Left lung (tissue), 10 donors: ENCODE measurements around the gene CHST4. TPM values are rescaled to one million over a fixed set of nuclear protein-coding genes. Genes with fewer than 3 reads are reported as not detected.
"Not testable (repeated sequence)": the region's sequence is repeated elsewhere in the genome, so short reads cannot be mapped to it uniquely, and the experiment has no call there.

Experiments
- ATAC-seq: fragments of 200-7000 bp; cut with Tn5 transposase; one replicate; pipeline ENCODE4 v1.9.1; 2020; ENCODE audit warnings: moderate library complexity
- DNase-seq, 4 donors: peaks; one replicate each; pipeline ENCODE4 v3.0.0-alpha.2; 2013 to 2020
- H3K27ac ChIP-seq, 2 donors: fragments of 200-600 bp; sonication (generic) in 1 of 2; one replicate each; pipeline versions ENCODE4 v1.5.0 to v1.8.0; 2020 to 2021
- H3K27me3 ChIP-seq, 2 donors: fragments of 200-600 bp; sonication (generic) in 1 of 2; one replicate each; pipeline versions ENCODE4 v1.5.0 to v1.8.0; 2020 to 2021
- H3K36me3 ChIP-seq, 2 donors: fragments of 200-600 bp; sonication (generic) in 1 of 2; one replicate each; pipeline versions ENCODE4 v1.5.0 to v1.8.0; 2020 to 2021
- H3K4me1 ChIP-seq, 2 donors: fragments of 200-600 bp; one replicate each; pipeline ENCODE4 v1.8.0; 2021
- H3K4me3 ChIP-seq, 2 donors: fragments of 200-600 bp; sonication (generic) in 1 of 2; one replicate each; pipeline versions ENCODE4 v1.5.0 to v1.8.0; 2020 to 2021; ENCODE audit warnings: mild to moderate bottlenecking in 1 of 2
- H3K9me3 ChIP-seq, 2 donors: fragments of 200-600 bp; sonication (generic) in 1 of 2; one replicate each; pipeline versions ENCODE4 v1.5.0 to v1.8.0; 2020 to 2021
- intact Hi-C, 2 donors: fragments of 100-400 bp; cut with DNase I; formaldehyde crosslinking; loops; one replicate each; pipeline versions ENCODE4 v1.11.2 to v1.14.2; 2022
- polyA plus RNA-seq, 6 donors: library from polyadenylated mRNA; unstranded; fragments of 120-200 nt; gene quantifications; one replicate each; pipeline ENCODE4 v1.2.1, GENCODE V29; 2013; ENCODE audit not compliant: insufficient read length in 6 of 6
- total RNA-seq, 2 donors: library from RNA; stranded (reverse); fragmentation: NEBNext Ultra II Directional; extraction: Animal tissue kit (Norgen Biotek cat#: 25700); gene quantifications; one replicate each; pipeline ENCODE4 v1.2.1, GENCODE V29; 2021
- TF ChIP-seq, protein P1 (sequence below), 2 donors: fragments of 200-600 bp; sonication (generic) in 1 of 2; IDR thresholded peaks; one replicate each; pipeline versions ENCODE4 v1.5.0 to v1.8.0; 2021; ENCODE audit warnings: antibody characterized with exemption in 2 of 2
- donor health status: DM: no; HTN: yes; CAD: no.
- donor health status: DM: no; HTN: no; CAD: no.

CHST4 gene
- total and polyA plus RNA-seq, 8 donors, result 0.07 to 0.26 (median 0.12) TPM; not detected in 3

DNA sequence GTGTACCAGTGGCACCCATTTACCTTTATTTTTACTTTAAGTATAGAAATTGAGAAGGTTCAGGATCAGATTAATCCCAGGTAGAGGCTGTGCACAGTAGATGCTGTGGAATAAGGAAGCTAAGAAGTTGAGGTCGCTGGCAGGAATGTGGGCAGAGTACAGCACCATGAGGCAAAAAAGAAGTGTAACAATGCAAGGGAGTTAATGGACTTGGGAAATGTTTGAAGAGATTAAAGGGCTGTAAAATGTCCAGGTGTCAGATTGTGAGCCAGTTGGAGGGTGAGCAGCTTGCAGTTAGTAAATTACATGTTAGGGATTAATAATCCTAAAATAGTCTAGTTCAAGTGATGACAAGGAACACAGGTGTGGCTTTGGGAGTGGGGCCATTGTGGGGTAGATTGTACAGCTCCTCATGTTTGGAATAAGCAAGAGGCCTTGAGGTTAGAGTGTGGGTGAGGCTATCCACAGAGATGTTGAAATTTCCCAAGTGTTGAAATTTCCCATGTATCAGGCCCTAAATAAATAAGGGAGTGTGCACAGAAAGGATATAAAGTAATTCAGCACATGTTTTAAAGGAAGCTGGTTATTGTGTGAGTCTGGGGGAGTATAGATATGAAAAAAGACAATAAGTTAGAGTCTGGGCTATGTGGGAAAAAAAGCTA is 29.1 kb downstream of the CHST4 start:
- DNase-seq (peak in 1 of 4 donors; percentile 47), ATAC-seq (peak; percentile 96)
- intact Hi-C loops, result no loop called here

DNA sequence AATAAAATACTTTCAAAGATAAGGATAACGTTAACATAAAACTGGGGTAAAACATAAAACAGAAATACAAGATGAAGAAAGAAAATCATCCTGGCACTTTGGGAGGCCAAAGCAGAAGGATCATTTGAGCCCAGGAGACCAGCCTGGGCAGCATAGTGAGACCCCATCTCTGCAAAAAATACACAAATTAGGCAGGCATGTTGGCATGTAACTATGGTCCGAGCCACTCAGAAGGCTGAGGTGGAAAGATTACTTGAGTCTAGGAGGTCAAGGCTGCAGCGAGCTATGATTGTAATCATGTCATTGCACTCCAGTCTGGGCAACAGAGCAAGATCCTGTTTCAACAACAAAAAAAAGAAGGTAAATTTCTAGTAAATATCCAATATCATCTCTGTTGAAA is 31.1 kb downstream of the CHST4 start:
- H3K4me1 ChIP-seq, result peaks cover 0 to 4% of the 10 kb centered on the region in 2 donors
- ATAC-seq, result no peak
- H3K4me3 ChIP-seq, result no peak overlapping the region
- no peaks in the 10 kb centered on the region for H3K36me3 ChIP-seq
- no peaks in the 10 kb centered on the region for H3K27me3 ChIP-seq
- H3K9me3 ChIP-seq, result peaks cover 0 to 15% of the 10 kb centered on the region in 2 donors
- no peak for DNase-seq
- intact Hi-C loops, result no loop called here
- no peak overlapping the region for H3K27ac ChIP-seq
- TF ChIP-seq, protein P1, sequence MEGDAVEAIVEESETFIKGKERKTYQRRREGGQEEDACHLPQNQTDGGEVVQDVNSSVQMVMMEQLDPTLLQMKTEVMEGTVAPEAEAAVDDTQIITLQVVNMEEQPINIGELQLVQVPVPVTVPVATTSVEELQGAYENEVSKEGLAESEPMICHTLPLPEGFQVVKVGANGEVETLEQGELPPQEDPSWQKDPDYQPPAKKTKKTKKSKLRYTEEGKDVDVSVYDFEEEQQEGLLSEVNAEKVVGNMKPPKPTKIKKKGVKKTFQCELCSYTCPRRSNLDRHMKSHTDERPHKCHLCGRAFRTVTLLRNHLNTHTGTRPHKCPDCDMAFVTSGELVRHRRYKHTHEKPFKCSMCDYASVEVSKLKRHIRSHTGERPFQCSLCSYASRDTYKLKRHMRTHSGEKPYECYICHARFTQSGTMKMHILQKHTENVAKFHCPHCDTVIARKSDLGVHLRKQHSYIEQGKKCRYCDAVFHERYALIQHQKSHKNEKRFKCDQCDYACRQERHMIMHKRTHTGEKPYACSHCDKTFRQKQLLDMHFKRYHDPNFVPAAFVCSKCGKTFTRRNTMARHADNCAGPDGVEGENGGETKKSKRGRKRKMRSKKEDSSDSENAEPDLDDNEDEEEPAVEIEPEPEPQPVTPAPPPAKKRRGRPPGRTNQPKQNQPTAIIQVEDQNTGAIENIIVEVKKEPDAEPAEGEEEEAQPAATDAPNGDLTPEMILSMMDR (IDR thresholded peaks at IDR 0.05), result no peak

More for the DNA sequence above, 29.1 kb downstream of the CHST4 start:
- TF ChIP-seq, protein P1 (IDR thresholded peaks at IDR 0.05), result no peak
- Histone ChIP-seq H3K27ac (peak overlapping the region in 1 of 2 donors; percentile 49), H3K4me3 (no peak overlapping the region), H3K4me1 (peaks cover 0 to 4% of the 10 kb centered on the region in 2 donors), H3K9me3 (no peaks in the 10 kb centered on the region), H3K27me3 (no peaks in the 10 kb centered on the region), H3K36me3 (no peaks in the 10 kb centered on the region)

DNA sequence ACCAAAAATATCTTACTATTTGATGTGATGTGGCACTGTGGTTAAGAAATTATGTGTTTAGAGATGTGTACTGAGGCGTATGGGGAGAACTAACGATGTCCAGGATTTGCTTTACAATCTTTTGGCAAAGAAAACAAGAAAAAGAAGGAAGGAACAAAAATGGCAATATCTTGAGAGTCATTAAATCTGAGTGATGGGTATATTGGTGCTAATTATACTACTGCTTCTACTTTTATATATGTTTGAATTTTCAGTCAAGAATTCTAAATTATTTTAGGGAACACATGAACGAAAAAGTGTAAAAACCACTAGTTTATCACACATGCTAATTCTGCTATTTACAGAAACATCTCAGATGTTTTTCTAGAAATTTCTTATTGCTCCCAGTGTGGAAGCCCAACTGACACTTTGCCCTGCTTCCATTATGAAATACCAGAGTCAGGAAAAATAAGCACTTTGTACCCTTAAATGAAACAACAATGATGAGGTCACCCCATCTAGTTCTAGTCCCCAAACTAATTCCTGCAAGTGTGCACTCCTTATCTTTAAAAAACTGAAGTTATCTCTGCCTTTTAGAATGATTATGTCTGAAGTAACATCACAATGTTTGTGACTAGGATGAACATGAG is 31.8 kb downstream of the CHST4 start:
- Histone ChIP-seq H3K9me3 (peaks cover 0 to 22% of the 10 kb centered on the region in 2 donors), H3K36me3 (no peaks in the 10 kb centered on the region), H3K4me3 (no peak overlapping the region), H3K4me1 (peaks cover 0 to 4% of the 10 kb centered on the region in 2 donors), H3K27me3 (no peaks in the 10 kb centered on the region), H3K27ac (no peak overlapping the region)
- DNase-seq, result no peak
- no peak for ATAC-seq
- TF ChIP-seq, protein P1 (IDR thresholded peaks at IDR 0.05), result no peak
- intact Hi-C loops, result no loop called here

DNA sequence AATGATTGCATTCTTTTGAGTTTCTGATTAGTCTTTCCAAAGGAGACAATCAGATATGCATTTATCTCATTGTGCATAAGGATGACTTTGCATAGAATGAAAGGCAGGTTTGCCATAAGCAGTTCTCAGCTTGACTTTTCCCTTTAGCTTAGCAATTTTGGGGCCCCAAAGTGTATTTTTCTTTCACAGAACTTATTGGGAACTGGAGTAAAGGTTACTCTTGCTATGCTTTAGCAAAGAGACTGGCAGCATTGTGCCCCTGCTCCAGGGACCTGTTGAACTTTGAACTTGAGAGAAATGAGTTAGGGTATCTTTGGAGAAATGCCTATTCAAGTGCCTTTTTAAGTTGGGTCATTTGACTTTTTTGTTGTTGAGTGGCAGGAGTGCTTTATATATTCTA is 33.6 kb downstream of the CHST4 start:
- no peaks in the 10 kb centered on the region for H3K27me3 ChIP-seq
- TF ChIP-seq, protein P1 (IDR thresholded peaks at IDR 0.05), result no peak
- no peak for ATAC-seq
- H3K27ac ChIP-seq, result no peak overlapping the region
- H3K4me3 ChIP-seq, result no peak overlapping the region
- peaks cover 0 to 23% of the 10 kb centered on the region in 2 donors for H3K9me3 ChIP-seq
- no peaks in the 10 kb centered on the region for H3K36me3 ChIP-seq
- intact Hi-C loops, result no loop called here
- peaks cover 0 to 4% of the 10 kb centered on the region in 2 donors for H3K4me1 ChIP-seq
- DNase-seq, result no peak

DNA sequence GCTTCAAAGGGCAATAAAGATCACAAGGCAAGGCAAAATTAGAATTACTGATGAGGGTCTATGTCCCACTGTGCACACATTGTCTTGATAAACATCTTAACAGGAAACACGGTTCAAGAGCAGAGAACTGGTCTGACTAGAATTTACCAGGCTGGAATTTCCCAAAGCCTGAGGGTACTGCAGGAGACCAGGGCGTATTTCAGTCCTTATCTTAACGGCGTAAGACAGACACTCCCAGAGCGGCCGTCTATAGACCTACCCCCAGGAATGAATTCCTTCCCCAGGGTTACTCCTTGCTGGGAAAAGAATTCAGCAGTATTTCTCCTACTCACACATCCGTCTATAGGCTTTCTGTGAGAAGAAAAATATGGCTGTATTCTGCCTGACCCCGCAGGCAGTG is 35.7 kb downstream of the CHST4 start:
- ATAC-seq, H3K27me3 ChIP-seq, H3K36me3 ChIP-seq, H3K27ac ChIP-seq, DNase-seq, intact Hi-C loops, H3K4me3 ChIP-seq: not testable (repeated sequence)
- Histone ChIP-seq H3K9me3 (peaks cover 0 to 23% of the 10 kb centered on the region in 2 donors), H3K4me1 (peaks cover 0 to 14% of the 10 kb centered on the region in 2 donors)
